Tibial nerve (tissue), 4 donors: ENCODE results near the gene SLIT1. TPM values are rescaled to one million over a fixed set of nuclear protein-coding genes. Genes with fewer than 3 reads are reported as not detected.

Experiments used
- DNase-seq, 2 donors: peaks; one replicate each; pipeline ENCODE4 v3.0.0-alpha.2; 2019; ENCODE audit warnings: low spot score in 2 of 2
- H3K27ac ChIP-seq, 4 donors: fragments of 200-600 bp; sonication (generic) in 3 of 4; one replicate each; pipeline ENCODE4 v1.5.1; 2017 to 2019; ENCODE audit warnings: mild to moderate bottlenecking in 1 of 4
- H3K27me3 ChIP-seq, 2 donors: fragments of 200-600 bp; sonication (generic) in 1 of 2; one replicate each; pipeline versions ENCODE4 v1.5.1 to v1.6.0; 2017 to 2019
- H3K36me3 ChIP-seq, 3 donors: fragments of 200-600 bp; sonication (generic); one replicate each; pipeline ENCODE4 v1.5.1; 2018 to 2019
- H3K4me1 ChIP-seq, 4 donors: fragments of 200-600 bp; sonication (generic) in 3 of 4; one replicate each; pipeline ENCODE4 v1.5.1; 2017 to 2019
- H3K4me3 ChIP-seq, 4 donors: fragments of 200-600 bp; sonication (generic) in 3 of 4; one replicate each; pipeline ENCODE4 v1.5.1; 2017 to 2019; ENCODE audit warnings: mild to moderate bottlenecking in 1 of 4, moderate library complexity in 1 of 4
- H3K9me3 ChIP-seq, 4 donors: fragments of 200-600 bp; sonication (generic) in 3 of 4; one replicate each; pipeline ENCODE4 v1.5.1; 2017 to 2019
- EP300 ChIP-seq, 2 donors: sonication (generic); formaldehyde crosslinking; IDR thresholded peaks; one replicate each; pipeline ENCODE4 v1.6.1; 2017; ENCODE audit warnings: antibody characterized with exemption in 2 of 2, mild to moderate bottlenecking in 1 of 2
- POLR2A ChIP-seq, 2 donors: fragments of 450-650 bp; IDR thresholded peaks; one replicate each; pipeline ENCODE4 v1.6.1; 2017; ENCODE audit warnings: antibody characterized with exemption in 2 of 2, mild to moderate bottlenecking in 2 of 2, moderate library complexity in 2 of 2
- WGBS, 2 donors: methylation state at CpG; one replicate each; pipeline ENCODE4 v1.1.5; 2018; 5-methylcytosine and 5-hydroxymethylcytosine counted together
- total RNA-seq, 4 donors: library from RNA; depleted of rRNA; stranded (reverse); fragments of >200 nt; gene quantifications; one replicate each; pipeline ENCODE4 v1.1.0, GENCODE V29; 2016
- TF ChIP-seq, protein P1 (sequence below), 5 experiments: fragments of 200-600 bp in 3 of 5; fragments of 450-650 bp in 2 of 5; sonication (generic) in 3 of 5; IDR thresholded peaks; one replicate each; pipeline ENCODE4 v1.5.1; 2016 to 2019; ENCODE audit warnings: antibody characterized with exemption in 5 of 5, mild to moderate bottlenecking in 3 of 5, moderate library complexity in 2 of 5

The SLIT1 gene
- total RNA-seq, 4 donors from 2014 or later: 0.78 to 3.1 (median 1.3) TPM

DNA sequence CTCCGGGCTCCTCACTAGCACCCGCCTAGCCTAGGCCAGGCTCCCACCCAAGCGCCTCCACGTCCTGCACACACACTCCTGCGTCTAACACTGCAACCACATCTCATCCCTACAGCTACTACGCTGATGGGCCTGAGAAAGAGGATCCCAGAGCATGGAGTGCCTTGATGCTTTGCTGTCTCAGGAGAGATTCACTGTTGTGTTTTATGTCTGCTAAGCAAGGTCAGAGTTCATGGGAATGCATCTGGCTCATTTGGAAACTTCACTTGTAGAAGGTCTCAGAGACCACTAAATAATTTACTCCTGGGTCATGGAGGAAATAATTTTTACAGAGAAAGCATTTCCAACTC is 88.7 kb downstream of the SLIT1 start:
- Histone ChIP-seq H3K36me3 (no peaks in the 10 kb centered on the region), H3K4me3 (no peak overlapping the region), H3K4me1 (peaks cover 0 to 14% (median 7%) of the 10 kb centered on the region in 4 donors), H3K9me3 (no peaks in the 10 kb centered on the region), H3K27ac (no peak overlapping the region), H3K27me3 (peaks cover 0 to 4% of the 10 kb centered on the region in 2 donors)
- DNase-seq: no peak
- TF ChIP-seq POLR2A (IDR thresholded peaks at IDR 0.05) (no peak), EP300 (IDR thresholded peaks at IDR 0.05) (no peak)
- TF ChIP-seq, protein P1, sequence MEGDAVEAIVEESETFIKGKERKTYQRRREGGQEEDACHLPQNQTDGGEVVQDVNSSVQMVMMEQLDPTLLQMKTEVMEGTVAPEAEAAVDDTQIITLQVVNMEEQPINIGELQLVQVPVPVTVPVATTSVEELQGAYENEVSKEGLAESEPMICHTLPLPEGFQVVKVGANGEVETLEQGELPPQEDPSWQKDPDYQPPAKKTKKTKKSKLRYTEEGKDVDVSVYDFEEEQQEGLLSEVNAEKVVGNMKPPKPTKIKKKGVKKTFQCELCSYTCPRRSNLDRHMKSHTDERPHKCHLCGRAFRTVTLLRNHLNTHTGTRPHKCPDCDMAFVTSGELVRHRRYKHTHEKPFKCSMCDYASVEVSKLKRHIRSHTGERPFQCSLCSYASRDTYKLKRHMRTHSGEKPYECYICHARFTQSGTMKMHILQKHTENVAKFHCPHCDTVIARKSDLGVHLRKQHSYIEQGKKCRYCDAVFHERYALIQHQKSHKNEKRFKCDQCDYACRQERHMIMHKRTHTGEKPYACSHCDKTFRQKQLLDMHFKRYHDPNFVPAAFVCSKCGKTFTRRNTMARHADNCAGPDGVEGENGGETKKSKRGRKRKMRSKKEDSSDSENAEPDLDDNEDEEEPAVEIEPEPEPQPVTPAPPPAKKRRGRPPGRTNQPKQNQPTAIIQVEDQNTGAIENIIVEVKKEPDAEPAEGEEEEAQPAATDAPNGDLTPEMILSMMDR (IDR thresholded peaks at IDR 0.05): no peak
- 73 to 78% methylated on average over 6 of the region's 6 CpGs for WGBS, 2 donors

DNA sequence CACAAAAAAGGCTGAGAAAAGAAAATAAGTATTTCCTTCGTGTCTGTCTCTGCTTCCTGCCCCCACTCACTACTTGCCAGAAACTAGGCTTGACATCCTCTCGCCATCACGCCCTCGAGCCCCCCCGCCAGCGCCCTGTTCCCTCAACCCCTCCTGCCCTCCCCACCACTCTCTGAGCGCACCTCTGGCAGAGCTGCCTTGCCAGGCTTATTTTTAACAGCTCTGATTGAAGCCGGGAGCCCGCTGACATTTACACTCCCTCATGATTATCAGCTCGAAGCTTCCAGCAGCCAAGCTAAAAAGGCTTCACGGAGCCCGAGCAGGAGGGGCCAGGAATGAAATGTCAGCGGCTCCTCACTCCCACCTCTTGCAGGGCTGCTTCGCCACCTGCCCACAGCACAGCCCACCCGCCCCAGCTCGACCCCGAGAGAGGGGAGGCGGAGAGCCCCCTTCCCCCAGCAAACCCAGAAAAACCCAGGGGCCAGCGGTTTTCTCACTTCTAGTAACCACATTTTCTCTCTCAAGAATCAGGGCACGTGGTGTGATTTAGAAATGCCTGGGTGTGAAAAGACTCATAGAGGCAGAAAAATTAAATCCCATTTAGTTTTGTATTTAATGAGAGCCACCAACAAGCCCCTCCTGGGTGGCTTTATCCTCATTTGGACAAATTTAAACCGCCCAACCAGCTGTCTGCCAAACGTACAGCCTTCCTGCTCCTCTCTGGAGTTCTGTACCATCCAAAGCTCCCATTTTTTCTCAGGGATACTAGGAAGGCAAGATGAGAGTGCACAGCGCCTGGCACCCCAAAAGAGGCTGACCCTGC is 89.3 kb downstream of the SLIT1 start:
- H3K36me3 ChIP-seq: no peaks in the 10 kb centered on the region
- H3K27ac ChIP-seq: no peak overlapping the region
- 19 to 23% methylated on average over 22 to 23 of the region's 23 CpGs for WGBS, 2 donors
- no peak overlapping the region for H3K4me3 ChIP-seq
- H3K9me3 ChIP-seq: no peaks in the 10 kb centered on the region
- peaks cover 0 to 4% of the 10 kb centered on the region in 2 donors for H3K27me3 ChIP-seq
- peaks cover 0 to 14% (median 7%) of the 10 kb centered on the region in 4 donors for H3K4me1 ChIP-seq
- TF ChIP-seq, protein P1 (IDR thresholded peaks at IDR 0.05): no peak
- TF ChIP-seq EP300 (IDR thresholded peaks at IDR 0.05): no peak
- TF ChIP-seq POLR2A (IDR thresholded peaks at IDR 0.05): no peak
- no peak for DNase-seq

DNA sequence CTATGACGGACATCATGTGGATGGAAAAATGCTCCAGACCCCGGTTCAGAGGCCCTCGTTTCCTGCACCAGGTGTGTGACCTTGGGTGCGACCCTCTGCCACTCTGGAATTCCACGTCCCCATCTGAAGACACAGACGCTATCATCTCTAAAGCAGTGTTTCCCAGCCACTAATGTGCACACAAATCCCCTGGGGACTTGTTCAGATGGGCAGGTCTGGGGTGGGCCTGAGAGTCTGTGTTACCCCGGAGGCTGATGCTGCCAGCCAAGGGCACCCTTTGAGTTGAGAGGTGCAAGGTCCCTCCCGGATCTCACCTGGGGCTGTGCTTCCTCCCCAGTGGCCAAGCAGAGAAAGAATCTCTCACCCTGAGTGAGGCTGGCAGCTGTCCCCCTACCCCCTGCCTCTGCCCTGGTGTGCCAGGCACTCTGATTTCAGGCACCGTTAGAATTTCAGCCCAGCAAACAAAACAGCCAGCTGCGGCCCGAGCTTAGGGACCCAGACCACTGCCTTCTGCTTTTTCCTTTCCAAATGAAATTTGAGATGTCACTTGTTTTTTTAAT is 90.0 kb downstream of the SLIT1 start:
- Histone ChIP-seq H3K27ac (no peak overlapping the region), H3K27me3 (peaks cover 0 to 4% of the 10 kb centered on the region in 2 donors), H3K4me3 (no peak overlapping the region), H3K36me3 (no peaks in the 10 kb centered on the region), H3K9me3 (no peaks in the 10 kb centered on the region), H3K4me1 (peaks cover 0 to 14% (median 7%) of the 10 kb centered on the region in 4 donors)
- no peak for DNase-seq
- no peak for TF ChIP-seq POLR2A (IDR thresholded peaks at IDR 0.05)
- TF ChIP-seq EP300 (IDR thresholded peaks at IDR 0.05): no peak
- TF ChIP-seq, protein P1 (IDR thresholded peaks at IDR 0.05): no peak
- WGBS, 2 donors: 38 to 57% methylated on average over 11 of the region's 11 CpGs

GRCh38 chr10:97090644-97091043 is 95.1 kb downstream of the SLIT1 start:
- TF ChIP-seq, protein P1 (IDR thresholded peaks at IDR 0.05): no peak
- TF ChIP-seq EP300 (IDR thresholded peaks at IDR 0.05): no peak
- no peak for TF ChIP-seq POLR2A (IDR thresholded peaks at IDR 0.05)
- H3K36me3 ChIP-seq: no peaks in the 10 kb centered on the region
- no peak overlapping the region for H3K27ac ChIP-seq
- H3K4me1 ChIP-seq: peaks cover 0 to 2% (median 0%) of the 10 kb centered on the region in 4 donors
- no peak overlapping the region for H3K4me3 ChIP-seq
- H3K27me3 ChIP-seq: peaks cover 0 to under 1% of the 10 kb centered on the region in 2 donors
- DNase-seq: no peak
- 78% methylated on average over 8 to 9 of the region's 9 CpGs for WGBS, 2 donors
- H3K9me3 ChIP-seq: no peaks in the 10 kb centered on the region

GRCh38 chr10:97090035-97090434 is 95.7 kb downstream of the SLIT1 start:
- WGBS, 2 donors: 56 to 57% methylated on average over 10 of the region's 10 CpGs

More at GRCh38 chr10:97090035-97090434, 95.7 kb downstream of the SLIT1 start:
- TF ChIP-seq EP300 (IDR thresholded peaks at IDR 0.05) (no peak), POLR2A (IDR thresholded peaks at IDR 0.05) (no peak)
- TF ChIP-seq, protein P1 (IDR thresholded peaks at IDR 0.05): no peak
- Histone ChIP-seq H3K4me3 (no peak overlapping the region), H3K9me3 (no peaks in the 10 kb centered on the region), H3K4me1 (no peaks in the 10 kb centered on the region), H3K36me3 (no peaks in the 10 kb centered on the region), H3K27me3 (no peaks in the 10 kb centered on the region), H3K27ac (no peak overlapping the region)
- DNase-seq: no peak
